HG03060 (cell line): ENCODE data around the gene LPIN3.
A peak's percentile ranks its signal among the peaks of the same experiment; 100 is the strongest.
"Not testable (repeated sequence)": the region's sequence is repeated elsewhere in the genome, so short reads cannot be mapped to it uniquely, and the experiment has no call there.

Source experiments
- ATAC-seq: cut with Tn5 transposase; IDR thresholded peaks from one replicate; pipeline ENCODE4 v1.9.1; 2021; ENCODE audit warnings: low read depth, moderate number of reproducible peaks; ENCODE audit not compliant: unreplicated experiment

Gene LPIN3, protein sequence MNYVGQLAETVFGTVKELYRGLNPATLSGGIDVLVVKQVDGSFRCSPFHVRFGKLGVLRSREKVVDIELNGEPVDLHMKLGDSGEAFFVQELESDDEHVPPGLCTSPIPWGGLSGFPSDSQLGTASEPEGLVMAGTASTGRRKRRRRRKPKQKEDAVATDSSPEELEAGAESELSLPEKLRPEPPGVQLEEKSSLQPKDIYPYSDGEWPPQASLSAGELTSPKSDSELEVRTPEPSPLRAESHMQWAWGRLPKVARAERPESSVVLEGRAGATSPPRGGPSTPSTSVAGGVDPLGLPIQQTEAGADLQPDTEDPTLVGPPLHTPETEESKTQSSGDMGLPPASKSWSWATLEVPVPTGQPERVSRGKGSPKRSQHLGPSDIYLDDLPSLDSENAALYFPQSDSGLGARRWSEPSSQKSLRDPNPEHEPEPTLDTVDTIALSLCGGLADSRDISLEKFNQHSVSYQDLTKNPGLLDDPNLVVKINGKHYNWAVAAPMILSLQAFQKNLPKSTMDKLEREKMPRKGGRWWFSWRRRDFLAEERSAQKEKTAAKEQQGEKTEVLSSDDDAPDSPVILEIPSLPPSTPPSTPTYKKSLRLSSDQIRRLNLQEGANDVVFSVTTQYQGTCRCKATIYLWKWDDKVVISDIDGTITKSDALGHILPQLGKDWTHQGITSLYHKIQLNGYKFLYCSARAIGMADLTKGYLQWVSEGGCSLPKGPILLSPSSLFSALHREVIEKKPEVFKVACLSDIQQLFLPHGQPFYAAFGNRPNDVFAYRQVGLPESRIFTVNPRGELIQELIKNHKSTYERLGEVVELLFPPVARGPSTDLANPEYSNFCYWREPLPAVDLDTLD

DNA sequence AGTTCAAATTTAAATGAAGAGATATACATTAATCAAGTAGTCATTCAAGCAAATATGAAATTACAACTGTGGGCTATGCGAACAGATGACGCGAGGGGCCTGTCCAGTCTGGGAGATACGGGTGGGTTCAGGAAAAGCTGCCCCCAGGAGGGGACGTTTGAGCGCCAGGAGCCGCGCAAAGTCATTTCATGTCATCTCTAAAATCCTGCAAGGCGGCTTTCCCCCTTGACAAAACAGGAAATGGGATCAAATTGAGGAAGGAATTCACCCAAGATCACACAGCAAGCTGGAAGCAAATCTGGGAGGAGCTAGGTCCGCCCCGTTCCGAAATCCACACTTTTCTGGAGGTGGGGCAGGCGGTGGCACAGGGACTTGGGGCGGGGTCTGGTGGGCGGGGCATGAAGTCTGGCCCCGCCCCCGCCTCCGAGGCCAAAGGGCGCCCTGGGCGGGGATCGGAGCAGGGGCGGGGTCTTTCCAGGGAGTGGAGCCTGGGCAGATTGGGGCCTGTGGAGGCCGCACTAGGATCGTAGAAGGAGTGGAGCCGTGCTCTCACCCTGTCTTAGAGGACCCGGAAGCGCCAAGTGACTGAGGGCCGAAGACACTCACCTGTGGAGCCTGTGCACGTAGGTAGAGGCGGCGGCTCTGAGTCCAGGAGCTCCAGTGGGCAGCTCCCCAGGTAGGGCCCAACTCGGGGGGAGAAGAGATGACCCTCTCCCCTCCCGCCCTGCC, at the start of gene LPIN3:
TSS of gene LPIN3 (plus strand) at position 495 of the 729 bp plus-strand sequence. CDS start 4,983 bp downstream, outside the sequence.
- ATAC-seq: no peak

DNA sequence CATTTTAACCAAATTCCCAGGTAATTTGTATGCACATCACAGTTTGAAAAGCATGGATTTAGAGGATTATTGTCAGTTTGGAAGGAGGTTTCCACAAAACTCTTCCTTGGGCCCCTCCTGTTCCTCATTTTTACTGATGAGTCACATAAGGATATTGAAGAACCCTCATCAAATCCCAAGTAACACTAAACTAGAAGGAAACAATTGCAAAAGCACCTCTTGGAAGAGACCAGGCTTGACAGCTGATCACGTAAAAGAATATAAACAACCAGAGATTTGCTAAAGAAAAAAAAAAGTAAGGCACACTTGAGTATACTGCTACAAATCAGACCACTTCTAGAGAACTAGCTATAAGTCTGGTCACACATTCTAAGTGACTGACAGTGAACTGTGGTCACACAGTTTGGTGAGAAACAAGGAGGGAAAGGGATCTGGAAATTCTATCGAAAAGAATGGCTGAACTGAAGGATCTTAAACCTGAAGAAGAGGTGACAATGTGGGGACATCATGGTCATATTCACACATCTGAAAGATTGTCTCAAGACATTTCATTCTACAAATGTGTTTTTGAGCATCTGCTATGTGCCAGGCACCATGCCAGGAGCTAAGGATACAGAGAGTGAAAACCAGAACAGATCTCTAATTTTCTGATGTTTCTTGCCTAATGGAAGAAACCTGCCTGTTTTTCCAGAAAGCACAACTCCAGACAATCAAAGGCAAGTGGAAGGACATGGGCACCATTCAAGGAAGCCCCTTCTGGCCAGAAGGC, 47.2 kb upstream of the LPIN3 start:
- no peak for ATAC-seq

DNA sequence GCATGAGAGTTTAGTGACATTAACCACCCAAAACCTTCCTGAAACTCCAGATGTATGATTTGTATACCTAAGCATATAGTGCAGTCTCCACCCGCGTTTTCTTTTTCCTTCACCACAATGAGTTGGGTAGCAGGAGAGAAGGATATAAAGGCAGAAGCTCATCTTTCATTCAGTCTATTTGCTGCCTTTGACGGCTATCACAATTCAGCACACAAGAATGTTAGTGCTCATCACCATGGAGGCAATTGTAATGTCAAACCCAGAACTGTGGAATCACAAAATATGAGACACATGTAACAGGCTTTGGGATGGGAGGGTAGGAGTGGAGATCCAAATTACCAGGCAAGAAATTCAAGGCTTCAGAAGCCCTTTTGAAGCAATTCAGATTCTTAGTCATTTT, 40.7 kb upstream of the LPIN3 start:
- no peak for ATAC-seq

DNA sequence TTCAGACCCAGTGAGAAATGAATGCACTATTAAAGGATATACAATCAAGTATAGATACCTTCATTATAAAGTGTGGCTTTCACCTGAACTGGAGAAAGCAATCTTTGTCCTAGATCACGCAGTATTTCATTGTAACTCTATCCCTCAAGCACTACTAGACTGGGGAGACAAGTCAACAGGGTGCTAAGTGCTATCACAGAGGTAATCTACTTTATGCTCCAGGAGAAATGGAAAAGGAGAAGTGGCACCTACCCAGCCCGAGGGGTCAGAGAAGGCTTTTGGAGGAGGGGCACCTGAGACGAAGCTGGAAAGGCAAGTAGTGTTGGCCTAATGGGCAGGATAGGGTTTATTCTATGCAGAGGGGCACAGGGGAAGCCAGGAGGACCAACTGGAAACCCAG, 40.2 kb upstream of the LPIN3 start:
- ATAC-seq: no peak

DNA sequence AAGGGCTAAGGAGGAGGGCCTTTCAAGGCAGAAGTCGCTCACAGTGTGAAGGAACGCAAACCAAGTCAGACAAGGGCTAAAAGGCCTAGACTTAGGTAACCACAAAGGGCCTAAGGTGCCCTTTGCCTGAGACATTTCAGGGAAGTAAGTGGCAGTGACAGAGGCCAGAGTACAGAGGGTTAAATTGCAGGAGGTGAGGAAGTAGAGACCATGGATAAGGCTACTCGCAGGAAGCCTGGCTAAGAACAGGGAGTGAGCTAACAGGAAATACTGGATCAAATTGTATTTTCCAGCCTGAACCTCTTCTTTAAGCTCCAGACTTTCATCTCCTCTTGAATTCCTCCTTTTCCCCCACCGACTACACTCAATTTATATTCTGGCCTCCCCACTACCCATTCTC, 39.7 kb upstream of the LPIN3 start:
- ATAC-seq: no peak

DNA sequence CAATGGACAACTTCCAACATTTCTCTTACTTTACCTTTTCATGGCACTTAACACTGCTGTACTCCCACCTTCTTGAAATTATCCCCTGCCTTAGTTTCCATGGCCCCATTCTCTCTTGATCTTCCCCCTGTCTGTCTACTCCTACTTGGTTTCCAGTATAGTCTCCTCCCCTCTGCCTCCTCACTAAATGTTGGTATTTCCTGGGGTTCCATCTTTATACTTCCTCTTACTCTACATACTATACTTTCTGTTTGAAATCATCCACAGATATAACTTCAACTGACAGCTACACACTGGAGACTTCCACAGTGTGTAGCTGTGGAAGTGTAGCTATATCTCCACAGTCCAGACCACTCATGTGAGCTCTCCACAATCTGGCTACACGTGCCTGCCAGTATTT, 36.6 kb upstream of the LPIN3 start:
- no peak for ATAC-seq

DNA sequence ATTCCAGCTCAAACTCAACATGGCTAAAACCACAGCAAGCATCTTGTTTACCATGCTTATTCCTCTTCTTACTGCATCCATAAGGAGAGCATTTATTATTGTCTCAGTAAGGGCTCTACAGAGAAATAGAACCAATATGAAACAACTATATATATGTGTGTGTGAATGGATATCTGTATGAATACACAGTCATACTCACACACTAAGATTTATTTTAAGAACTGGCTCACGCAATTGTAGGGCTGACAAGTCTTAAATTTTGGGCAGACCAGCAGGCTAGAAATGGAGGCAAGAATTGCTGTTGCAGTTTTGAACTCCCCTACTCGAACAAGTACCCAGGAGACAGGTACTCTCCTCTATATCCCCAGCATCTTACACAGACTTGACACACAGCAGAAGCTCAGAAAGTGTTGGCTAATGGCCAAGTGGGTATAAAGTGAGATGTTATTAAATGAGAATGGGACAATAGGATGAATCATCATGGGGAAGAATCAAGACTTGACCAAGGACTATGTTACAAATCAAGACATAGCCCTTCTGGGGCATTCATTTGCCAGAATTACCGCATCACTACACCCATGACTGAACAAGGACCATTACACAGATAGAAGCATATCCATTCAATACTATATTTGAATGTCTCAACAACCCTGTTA, 36.1 kb upstream of the LPIN3 start:
- no peak for ATAC-seq

DNA sequence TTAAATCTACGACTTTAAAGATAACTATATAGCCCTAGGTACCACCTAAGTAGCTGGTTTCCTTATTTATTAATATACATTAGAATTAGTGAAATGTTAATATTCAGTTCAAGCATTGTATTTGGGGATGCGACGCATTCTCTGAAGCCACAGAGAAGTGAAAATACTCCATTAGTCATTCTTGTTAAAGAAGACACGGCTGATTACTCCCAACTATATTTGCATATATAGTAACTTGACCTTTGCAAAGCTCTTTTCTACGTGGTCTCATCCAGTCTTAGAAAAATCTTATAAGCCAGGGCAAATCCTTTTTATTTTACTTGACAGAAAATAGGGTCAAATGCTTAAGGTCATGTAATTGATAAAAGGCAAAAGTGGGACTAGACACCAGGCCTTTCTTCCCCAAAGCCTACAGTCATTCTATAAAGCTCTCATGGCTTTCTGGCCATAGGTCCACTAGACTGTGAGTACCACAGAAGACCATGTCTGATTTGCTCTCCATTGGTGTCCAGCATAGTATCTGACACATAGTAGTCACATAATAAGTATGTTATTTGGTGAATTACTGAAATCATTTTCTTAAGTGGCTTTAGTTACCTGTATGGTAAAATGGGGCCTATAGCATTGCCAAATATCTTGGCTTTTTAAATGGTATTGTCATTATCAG, 34.4 kb upstream of the LPIN3 start:
- peak; percentile 50 for ATAC-seq

DNA sequence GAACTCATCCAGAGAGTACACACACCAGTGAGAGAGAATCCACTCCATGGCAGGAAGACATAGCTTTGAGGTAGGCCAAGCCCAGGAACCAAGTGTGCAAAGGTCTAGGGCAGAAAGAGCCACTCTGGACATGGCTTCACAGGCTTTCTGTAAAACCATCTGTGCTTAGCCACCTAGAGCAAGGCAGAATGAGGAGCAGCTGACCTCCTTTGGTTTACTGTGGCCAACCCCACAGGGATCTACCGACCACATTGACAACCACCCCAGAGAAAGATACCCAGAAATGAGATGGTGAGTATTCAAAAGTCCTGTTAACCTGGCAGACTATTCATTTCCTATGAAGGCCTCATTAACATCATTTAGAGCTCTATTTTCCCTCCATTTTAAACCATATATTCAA, 33.6 kb upstream of the LPIN3 start:
- ATAC-seq: no peak

DNA sequence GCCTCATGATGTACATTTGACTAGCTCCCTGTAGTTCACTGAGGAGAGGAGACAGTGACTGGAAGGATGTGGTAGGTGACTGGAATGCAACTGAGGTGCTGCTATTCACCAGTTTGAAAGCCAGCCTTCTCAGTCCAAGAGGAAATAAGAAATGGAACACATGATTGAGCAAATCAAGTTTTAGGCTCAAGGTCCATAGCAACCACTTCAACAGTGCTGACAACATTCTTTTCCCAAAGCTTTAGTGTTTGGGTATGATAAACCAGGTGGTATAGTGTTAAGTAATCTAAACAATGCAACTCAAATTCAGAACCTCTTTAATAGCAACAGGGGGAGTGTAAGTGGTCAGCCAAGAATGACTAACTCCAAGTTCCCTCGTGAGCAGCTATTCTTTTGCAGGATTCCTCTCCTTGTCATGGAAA, 32.3 kb upstream of the LPIN3 start:
- no peak for ATAC-seq

DNA sequence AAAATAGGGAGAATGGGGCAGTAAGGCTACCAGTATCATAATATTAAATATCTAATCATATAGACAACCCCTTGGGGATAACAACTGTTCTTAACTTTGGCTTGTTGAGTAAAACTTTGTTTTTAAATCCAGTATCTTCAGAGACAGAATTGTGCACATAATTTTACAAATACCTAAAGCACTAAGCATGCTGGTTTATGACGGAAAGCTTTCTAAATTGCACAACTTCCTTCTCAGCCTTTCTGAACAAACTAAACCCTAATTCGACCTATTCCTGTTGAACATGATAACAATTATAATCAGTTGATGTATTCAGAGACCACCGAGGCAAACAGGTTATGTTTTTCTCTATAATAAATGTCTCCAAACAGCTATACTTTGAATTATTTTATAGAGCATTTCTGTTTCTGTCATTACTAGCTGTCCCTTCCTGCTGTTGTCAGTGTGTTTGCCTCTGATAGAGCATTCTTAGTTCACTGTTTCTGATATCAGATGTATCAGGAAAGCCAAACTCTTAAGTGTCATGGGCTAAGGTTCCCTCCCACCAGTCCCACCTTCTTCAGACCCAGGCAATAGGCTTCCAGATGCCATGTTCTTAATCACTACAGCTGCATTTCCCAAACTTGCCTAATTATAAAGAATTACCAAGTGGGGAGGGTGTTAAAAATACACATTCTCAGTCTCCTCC, 31.8 kb upstream of the LPIN3 start:
- no peak for ATAC-seq

DNA sequence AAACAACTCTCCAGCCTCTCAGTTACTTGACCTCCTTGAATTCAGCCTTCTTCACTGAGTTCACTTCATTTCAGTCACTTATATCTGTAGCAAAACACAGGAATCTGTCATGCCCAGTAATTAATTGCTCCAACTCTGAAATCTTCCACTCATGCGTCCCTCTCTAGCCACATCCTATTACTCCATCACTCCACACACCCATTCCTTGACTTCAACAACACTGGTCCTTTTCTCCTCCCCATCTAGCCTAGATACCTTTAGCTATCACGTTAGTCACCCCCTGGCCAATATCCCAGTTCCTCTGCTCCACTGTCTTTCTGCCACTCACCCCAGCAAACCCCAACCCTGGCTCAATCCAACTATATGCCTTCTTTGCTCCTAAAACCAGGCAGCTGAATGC, 30.8 kb upstream of the LPIN3 start:
- no peak for ATAC-seq

DNA sequence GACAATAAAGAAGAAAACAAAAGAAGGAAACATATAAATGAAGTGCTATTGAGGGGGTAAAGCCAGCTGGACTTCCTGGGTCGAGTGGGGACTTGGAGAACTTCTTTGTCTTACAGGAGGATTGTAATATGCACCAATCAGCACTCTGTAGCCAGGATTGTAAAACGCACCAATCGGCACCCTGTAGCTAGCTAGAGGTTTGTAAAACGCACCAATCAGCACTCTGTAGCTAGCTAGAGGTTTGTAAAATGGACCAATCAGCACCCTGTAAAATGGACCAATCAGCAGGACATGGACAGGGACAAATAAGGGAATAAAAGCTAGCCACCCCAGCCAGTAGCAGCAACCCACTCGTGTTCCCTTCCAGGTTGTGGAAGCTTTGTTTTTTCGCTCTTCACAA, 28.6 kb upstream of the LPIN3 start:
- not testable (repeated sequence) for ATAC-seq

DNA sequence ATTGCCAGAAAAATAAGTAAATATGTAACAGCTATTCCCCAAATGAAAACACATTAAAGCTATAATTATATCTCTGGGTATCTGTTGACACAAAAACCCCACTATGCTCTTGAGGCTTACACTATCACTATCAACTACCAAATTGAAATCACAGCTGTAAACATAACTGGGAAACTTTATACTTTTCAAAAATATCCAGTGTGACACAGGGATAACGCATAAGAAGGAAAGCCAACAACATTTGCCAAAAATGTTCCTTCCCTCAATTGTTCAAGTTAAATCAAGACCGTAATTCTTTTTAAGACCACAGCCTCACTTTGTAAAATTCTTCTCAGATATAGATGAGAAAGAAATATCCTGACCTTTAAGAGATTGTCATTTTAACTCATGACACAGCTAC, 26.2 kb upstream of the LPIN3 start:
- ATAC-seq: no peak

DNA sequence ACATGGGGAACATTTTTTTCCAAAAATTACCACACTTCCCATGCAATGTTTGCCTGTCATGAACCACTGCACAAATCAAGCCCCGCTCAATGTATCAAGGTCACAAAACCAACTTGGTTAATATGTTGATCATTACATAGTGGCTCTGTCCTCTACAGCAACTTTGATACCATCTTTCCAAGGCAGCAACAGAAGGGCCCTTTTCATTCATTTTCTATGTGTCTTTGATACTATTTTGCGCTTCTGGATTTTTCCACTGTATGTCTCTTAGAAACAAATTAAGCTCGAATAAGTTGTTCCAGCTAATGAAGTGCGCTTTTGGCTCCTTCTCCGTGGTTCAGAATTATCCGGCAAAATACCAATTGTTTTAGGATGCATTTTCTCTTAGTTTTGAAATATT, 24.6 kb upstream of the LPIN3 start:
- no peak for ATAC-seq

DNA sequence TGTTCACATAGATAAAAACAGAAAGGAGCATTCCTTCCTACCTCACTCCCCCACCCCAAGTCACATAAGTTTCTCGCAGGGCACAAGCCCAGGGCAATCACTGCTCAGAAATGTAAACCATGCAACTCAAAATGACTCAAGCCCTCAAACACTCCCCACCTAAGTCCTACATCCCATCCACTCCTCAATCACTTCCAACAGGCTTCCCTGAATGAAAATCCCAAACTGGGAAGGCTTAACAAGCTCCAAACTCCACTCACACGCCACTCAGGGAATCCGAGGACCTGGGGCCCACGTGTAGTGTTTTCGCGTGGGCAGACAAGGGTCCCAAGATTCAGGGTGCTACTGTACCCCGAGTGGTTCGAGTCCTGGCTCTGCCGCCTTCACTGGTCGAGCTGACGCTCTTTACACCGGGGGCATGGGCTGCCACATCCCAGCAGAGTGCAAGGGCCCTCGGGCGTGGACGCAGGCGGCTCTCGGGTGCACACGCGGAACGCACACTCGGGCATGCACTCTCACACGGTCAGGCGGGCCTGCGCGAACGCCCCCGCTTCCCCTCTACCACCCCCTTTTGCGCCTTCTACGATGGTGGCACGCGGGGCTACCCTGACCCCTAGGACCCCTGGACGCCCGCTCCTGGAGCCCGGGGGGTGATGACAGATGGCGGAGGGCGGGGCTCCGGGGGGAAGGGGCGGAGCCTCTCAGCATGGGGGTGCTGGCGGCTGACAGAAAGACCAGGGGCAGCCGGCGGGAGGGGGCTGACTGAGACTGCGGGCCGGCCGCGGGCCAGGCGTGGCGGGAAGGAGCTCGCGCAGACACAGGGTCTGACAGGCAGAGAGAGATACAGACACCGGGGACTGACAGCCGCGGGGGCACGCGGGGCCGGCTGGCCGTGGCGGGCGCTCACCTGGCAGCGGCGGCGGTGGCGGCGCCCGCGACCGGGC, 23.7 kb upstream of the LPIN3 start:
- peak; percentile 25 for ATAC-seq

DNA sequence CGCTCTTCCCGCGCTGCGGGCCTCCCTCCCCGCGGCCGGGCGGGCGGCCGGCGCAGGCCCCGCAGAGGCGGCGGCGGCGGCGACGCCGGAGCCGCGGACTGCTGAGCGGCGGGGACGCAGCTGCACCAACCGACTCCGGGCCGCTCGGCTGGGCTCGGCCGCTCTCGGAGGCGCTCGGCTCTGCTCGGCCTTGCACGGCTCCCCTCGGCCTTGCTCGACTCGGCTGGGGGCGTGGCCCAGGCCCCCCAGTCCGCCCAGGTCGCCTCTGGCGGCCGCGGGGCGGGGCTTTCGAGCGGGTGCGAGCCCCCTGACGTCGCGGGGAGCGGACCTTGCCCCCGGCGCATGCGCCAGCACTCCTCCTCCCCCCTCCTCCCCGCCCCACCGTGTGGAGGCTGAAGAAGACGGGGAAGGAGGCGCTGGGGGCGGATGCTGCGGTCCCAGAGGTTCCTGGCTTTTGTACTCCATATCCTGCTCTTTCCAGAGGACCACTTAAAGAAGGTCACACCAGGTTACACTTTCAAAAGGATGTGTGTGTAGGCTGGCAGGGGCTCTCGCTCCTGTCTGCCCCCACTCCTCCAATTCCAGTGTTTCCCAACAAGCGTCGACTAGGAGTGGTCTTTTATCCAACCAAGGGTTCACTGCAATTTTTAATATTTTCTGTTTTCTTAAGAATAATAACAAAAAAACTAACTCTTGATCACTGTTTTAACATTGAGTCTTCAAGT, 22.9 kb upstream of the LPIN3 start, which contains the start of gene ZHX3:
TSS of gene ZHX3 (minus strand) at position 186 of the 725 bp plus-strand sequence. CDS start 112,815 bp downstream, outside the sequence.
- peak; percentile 62 for ATAC-seq
